OCI-LY1 (cell line): ENCODE data around the gene CTCF.

ENCODE experiments used
- EZH2 ChIP-seq: fragments of 200-600 bp; sonication (generic), shearing (Covaris generic); IDR thresholded peaks from 2 replicates; pipeline ENCODE4 v1.8.0; 2017; ENCODE audit warnings: borderline replicate concordance, mixed run types, mild to moderate bottlenecking, antibody characterized with exemption, low read length, moderate library complexity, mixed read lengths
- TF ChIP-seq, protein P1 (sequence below): fragments of 200-600 bp; sonication (generic), shearing (Covaris generic); IDR thresholded peaks from 2 replicates; pipeline ENCODE4 v1.5.1; 2017; ENCODE audit warnings: mild to moderate bottlenecking, antibody characterized with exemption, low read length, moderate library complexity, mixed read lengths

DNA sequence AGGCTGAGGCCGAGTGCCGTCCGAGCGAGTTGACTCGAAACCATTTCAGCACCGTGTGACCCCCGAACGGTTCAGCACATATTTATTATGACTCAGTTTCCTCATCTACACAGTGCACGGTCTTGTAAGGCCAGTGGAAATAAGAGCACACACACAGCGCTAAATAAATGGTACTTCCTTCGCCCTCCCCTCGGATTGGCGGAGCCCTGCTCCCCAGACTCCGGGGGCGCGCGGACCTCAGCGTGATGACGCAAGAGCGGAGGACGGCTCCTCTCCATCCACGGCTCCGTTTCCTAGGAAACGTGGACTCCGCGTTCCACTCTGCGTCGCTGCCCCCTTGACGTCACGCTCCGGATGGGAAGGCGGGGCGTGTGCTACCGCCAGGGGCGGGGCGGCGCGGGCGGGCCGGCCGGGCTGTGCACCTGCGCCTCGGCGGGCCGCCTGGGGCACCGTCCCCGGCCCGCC, 98.3 kb downstream of the CTCF start, which contains the start of gene PARD6A:
- no peak for TF ChIP-seq EZH2
- TF ChIP-seq, protein P1, sequence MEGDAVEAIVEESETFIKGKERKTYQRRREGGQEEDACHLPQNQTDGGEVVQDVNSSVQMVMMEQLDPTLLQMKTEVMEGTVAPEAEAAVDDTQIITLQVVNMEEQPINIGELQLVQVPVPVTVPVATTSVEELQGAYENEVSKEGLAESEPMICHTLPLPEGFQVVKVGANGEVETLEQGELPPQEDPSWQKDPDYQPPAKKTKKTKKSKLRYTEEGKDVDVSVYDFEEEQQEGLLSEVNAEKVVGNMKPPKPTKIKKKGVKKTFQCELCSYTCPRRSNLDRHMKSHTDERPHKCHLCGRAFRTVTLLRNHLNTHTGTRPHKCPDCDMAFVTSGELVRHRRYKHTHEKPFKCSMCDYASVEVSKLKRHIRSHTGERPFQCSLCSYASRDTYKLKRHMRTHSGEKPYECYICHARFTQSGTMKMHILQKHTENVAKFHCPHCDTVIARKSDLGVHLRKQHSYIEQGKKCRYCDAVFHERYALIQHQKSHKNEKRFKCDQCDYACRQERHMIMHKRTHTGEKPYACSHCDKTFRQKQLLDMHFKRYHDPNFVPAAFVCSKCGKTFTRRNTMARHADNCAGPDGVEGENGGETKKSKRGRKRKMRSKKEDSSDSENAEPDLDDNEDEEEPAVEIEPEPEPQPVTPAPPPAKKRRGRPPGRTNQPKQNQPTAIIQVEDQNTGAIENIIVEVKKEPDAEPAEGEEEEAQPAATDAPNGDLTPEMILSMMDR = no peak
